ENCODE data around the gene MACROH2A1.

Gene MACROH2A1

DNA sequence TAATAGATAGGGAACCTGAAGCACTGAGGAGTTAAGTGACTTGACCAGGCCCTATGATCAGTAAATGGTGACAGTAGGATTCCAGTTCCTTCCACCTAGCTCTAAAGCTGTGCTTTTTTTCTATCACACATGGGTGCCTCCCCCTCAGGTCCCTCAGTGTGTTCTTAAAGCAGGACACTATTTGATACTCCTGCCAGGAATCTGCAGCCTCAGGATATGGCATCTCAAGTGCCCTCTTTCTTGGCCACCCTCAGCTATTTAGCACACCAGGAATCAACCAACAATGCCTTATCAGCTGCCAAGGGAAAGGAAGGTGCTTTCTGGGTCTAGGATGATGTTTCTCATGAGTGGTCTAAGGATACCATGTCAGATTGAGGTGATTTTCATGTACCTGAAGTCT, 49.1 kb downstream of the MACROH2A1 start:
- no peak for DNase-seq

GRCh38 chr5:135349451-135349850, 49.6 kb downstream of the MACROH2A1 start:
- no peak for DNase-seq

GRCh38 chr5:135348918-135349317, 50.1 kb downstream of the MACROH2A1 start:
- no peak for DNase-seq

DNA sequence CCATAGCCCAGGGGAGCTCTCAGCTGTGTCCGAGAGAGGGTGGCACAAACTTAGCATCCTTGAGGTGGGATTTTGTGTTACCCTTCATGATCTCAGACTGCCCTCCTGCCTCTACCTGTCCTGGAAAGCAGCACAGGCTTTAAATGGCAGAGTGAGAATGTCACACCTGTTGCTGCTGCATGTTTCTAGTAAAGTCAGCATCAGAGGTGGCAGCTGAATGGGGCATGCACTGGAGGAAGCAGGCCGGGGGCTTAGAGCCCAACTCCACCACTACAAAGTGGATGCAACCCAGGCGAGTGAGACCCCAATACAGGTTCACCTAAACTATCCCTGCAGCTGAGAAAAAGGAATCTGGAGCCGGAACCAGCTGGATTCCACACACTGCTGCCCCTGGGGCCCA, 51.6 kb downstream of the MACROH2A1 start:
- no peak for DNase-seq

- no peak for DNase-seq
These were observed 52.9 kb downstream of the MACROH2A1 start for GRCh38 chr5:135345956-135346731.

GRCh38 chr5:135344349-135344748, 54.7 kb downstream of the MACROH2A1 start:
- no peak for DNase-seq

DNA sequence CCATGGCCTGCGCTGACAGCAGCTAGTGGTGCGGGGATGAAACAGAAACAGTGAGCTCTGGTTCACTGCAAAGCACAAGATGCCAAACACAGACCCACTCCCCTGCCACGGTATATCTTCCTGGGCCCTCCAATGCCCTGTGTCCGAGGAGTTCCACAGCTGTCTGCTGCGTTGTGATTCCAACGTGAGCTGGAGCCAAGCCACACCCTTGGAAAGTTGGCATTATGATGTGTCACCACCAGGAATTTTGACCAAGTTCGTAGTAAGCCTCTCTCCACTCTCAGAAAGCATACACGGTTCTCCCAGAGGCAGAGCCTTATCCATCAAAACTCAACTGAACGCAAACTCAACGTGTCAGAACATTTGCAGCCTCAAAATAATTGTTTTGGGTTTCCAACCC, 55.6 kb downstream of the MACROH2A1 start:
- DNase-seq = no peak

DNA sequence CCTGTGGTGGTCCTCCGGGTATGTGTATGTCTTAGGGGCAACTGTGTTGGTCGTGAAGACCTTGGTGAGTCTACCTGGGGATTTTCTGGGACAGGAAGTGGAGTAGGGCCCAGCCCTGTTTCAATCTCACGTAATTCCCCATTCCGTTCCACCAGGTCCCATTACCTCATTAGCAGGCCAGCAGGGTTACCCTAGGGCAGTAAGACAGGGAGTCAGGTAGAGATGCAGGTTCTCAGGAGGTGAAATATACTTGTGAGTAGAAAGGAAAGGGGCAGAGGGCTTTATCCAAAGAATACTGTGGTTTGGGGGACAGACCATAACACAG, 56.5 kb downstream of the MACROH2A1 start:
- no peak for DNase-seq

DNA sequence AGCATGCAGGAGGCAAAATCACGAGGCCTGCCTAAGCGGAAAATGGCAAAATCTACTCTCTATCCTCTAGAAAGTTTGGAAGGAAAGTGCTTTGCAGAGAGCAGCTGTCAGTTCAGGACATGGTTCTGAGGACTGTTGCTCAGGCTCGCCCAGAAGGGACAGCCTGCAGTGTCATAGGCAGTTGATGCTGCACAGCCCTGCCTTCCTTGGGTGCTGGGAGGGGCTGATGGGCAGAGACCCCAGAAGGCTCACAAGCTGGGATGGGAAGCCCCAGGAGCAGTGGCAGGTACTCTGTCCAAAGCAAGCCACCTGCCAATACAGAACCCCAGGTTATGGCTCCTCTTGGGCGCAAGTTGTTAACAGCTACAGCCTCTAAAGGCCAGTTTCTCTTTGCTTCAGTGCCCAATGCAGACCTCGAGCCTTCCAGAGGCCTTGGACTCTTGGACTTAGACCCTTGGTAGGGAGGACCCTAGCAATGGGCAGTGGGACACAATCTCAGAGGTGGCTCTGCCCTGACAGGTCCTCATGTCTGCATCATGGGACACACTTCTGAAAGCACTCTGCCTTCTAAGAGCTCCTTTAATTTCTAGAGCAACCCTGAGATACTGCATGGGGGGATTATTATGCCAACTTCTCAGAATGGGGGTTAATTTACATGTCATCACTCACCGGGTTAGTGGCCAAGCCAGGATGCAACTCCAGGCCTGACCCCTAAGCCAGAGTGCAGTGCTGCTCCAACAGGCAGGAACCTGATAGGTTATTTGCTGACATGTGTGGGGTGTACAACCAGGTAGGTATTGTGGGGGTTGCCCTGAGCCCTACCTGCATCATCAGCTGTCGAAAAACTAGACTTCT, 57.1 kb downstream of the MACROH2A1 start:
- no peak for DNase-seq

DNA sequence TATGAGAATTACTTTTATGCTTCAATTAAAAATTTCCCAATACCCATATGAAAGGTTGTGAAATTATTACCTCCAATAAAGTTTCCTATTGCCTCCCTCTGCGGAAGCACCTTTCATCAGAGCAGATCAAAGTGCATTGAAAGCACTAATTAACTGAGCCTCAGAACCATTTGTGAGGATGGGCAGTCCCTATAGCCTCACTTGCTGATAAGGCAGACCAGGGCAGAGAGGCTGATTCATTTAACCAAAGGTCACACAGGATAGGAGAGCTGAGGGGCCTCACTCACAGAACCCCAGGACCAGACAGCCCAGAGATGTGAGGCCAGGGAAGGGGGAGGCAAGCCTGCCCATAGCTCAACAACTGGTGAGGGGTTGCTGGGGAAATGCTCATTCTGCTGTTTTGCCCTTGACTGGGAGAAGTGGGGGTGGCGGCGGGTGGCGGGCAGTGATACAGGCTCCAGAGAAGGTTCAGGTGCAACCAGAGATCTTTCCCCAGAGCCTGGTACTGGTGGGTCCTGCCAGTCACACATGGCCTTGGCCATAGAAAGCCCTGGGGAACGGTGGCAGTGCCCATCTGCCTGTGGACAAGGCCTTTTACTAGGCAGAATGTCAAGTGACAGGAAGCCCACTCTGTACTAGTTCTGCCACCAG, 57.9 kb downstream of the MACROH2A1 start:
- no peak for DNase-seq

DNA sequence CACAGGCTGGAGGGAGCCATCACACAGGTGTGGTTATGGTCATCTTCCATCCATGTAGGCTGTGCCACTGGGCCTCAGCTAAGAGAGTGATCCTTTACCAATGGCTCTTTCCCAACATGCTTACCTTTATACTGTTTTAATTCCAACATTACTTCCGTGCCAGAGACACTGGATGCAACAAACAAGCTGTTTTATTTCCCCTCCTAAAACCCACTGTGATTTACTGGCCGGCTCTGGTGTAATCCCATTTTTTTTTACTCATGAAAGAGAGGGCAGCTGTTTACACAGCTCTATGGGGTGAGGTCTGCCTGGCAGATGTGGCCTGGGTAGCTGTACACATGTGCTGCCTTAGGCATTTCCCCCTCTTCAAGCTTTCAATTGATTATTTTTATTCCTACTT, 58.5 kb downstream of the MACROH2A1 start:
- DNase-seq = no peak

DNA sequence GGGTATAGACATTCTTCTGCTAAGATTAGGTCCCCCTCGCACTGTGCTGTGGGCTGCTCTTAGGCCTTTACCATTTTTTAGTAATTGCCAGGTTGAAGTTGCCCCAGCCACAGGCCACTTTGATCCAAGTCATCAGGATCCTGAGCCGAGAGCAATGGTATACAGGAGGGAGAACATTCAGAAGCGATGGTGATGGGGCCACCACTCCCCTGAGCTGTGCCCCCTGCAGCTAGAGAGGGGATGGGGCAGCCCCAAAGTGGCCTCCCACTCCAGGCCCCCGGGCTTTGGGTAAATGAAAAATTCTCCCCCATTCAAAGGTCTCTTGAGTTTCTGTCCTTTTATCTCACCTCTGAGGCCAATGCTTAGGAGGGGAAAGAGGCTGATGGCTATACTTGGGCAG, 59.4 kb downstream of the MACROH2A1 start:
- DNase-seq = no peak

DNA sequence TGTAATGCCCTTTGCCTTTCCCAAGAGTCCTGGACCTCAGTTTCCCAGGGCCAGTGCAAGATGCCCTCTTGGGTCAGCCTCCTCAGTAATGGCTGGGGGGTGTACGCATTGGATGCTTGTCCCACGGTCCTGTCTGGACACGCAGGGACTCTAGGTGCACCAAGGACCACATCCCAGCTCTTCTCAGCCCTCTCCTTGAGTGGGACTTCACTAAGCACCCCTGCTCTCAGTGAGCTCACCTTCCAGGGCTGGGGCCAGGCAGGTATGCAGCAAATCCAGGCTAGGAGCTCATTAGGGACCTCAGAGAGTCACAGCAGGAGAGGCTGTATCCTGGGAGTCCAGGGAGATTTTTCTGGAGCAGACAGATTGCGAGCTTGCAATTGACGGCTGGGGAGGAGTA, 59.8 kb downstream of the MACROH2A1 start:
- DNase-seq = no peak

DNA sequence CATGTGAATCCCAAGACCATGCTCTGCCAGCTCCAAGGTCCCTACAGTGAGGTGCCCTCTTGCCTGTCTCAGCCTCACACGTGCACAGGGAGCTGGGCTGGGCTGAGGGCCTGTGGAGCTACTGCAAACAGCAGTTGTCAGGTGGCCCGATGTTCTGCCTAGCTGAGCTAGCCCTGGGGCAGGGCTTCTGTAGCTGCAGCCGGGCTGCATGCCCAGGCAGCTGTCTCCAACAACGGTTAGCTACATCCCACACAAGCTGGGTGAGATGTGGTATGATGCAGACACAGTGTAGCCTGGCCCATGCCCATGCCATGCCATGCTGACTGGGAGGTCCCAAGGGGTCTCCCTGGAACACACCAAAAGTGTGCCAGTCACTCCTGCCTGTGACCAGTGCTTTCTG, 62.0 kb downstream of the MACROH2A1 start:
- DNase-seq = no peak

DNA sequence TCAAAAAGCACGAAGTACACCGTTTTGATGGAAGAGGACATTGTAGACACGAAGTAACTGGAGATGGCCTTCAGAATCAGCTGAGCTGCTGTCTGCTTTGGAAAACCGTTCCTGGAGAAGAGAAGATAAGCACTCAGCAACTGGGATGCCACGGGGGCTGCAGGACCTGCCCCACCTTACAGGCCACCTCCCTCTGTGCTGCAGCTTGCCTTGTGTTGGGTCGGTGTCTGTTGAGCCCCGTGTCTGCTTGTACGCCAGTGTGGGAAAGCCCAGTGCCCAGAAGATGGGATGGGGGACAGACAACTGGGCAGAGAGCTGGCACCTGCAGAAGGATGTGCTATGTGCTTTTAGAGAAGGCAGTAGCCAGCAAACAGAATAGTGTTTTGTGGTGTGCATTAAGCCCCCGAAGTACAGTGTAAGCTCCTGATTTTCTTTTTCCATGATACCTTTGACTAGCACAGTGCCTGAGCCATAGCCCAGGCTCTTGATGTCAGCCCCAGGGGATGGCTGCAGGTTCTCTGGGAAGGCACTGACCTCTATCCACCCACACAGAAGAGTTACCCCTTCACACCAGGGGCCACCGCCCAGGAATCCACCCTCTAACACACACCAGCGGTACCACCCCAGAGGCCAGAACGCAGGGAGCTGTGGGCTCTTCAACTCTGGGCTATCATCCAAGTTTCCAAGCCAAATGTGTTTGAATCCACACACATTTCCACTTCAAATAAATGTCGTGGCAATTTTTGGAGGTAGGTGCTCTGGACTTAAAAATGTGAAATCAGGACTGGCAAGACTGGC, 63.8 kb downstream of the MACROH2A1 start:
- DNase-seq = no peak

DNA sequence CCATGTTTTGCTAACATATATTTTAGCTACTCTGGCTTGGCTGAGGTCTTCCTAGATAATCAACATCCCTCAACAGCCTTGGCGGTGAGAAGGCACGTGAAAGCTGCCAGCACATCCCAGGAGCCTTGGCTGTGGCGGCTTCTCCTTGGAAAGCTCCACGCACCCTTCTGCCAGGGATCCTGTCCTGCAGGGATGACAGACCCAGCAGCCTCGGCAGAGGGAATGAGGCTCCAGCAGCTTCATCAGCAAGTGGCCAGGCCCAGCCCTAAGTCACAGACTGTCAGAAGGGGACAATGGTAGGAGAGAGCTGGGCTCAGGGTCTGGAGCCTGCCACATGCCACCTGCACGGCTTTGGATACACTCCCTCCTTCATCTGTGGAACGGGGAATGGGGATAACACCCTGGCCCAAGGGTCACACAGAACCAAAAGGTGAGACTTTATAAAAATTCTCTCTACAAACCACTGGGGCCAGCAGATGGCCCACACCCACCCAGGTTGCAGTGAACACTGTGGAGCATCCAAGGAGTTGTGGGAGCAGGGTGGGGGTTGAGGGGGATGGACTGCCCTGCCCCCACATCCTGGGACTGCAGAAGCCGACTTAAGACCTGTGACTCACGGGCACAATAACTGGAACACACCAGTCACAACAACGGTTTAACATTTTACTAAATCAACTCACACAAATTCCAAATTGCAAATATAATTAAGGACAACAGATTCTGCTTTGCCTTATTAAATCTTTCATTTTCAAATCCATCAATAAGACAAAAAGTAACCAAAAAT, 65.1 kb downstream of the MACROH2A1 start:
- DNase-seq = no peak

DNA sequence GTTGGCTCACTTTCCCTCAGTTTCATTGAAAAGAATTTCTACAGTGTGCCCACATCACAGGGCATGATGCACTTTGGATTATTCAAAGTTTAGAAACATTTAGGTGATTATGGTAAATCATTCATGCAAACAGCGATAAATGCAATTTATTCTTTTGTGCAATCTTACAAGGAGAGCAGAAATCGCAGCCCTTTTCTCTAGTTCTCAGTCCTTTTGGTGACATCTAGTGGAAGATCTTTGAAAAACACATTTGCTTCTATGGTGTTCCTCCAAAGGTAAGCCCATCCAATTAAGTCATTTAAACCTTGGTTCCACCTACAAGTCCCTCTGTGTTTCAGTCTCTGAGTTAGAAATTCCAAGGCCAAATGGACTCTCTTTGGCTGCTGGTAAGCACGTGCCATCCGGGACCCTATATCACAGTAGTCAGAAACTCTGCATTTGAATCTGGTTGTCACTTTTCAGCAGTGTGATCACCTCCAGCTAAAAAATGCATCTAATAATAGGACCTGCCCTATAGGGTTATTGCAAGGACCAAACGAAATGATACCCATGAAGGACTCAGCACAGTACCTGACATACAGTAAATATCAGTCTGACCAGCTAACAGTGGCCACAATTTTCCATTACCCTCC, 66.4 kb downstream of the MACROH2A1 start:
- peak; percentile 2 for DNase-seq

- DNase-seq = no peak
These were observed 67.4 kb downstream of the MACROH2A1 start for GRCh38 chr5:135331612-135332011.

- no peak for DNase-seq
These were observed 68.3 kb downstream of the MACROH2A1 start for GRCh38 chr5:135330798-135331096.

GRCh38 chr5:135329913-135330797, 68.9 kb downstream of the MACROH2A1 start:
- no peak for DNase-seq

Measured in DMS153 (cell line).